K562 (cell line): ENCODE measurements around the gene GMEB2. TPM values are rescaled to one million over a fixed set of nuclear protein-coding genes. Genes with fewer than 3 reads are reported as not detected.
A peak's percentile ranks its signal among the peaks of the same experiment; 100 is the strongest.

ENCODE experiments used
- CAMTA2 ChIP-seq: fragments of 250-450 bp; sonication (Bioruptor Pico); conservative IDR thresholded peaks from 2 replicates; pipeline ENCODE4 v1.5.1; 2022
- ELF4 ChIP-seq: fragments of 450-650 bp; formaldehyde crosslinking; IDR thresholded peaks from 2 replicates; pipeline ENCODE4 v1.4.0; 2022; ENCODE audit warnings: missing genetic modification characterization
- ETV5 ChIP-seq: sonication (generic); formaldehyde crosslinking; IDR thresholded peaks from 2 replicates; pipeline ENCODE4 v1.4.0; 2020; ENCODE audit warnings: low read depth, mild to moderate bottlenecking, missing genetic modification reagents
- KDM5B ChIP-seq: fragments of 200-600 bp; sonication (generic); IDR thresholded peaks from 2 replicates; pipeline ENCODE4 v1.6.1; 2012; ENCODE audit warnings: low read depth, mild to moderate bottlenecking, moderate library complexity, low read length, control low read depth, inconsistent platforms; ENCODE audit not compliant: insufficient replicate concordance
- LEF1 ChIP-seq: fragments of 450-650 bp; IDR thresholded peaks from 2 replicates; pipeline ENCODE4 v1.6.1; 2016; ENCODE audit warnings: mild to moderate bottlenecking
- MYC ChIP-seq, 2 experiments: fragments of 250-450 bp in 1 of 2; sonication (Bioruptor Pico) in 1 of 2; IDR thresholded peaks; 2 replicates each; pipeline versions ENCODE4 v1.5.1 to v1.6.1; 2012 to 2021; ENCODE audit warnings: low read depth in 2 of 2, borderline replicate concordance in 1 of 2, improper control_type of control experiment in 1 of 2, low read length in 1 of 2, mild to moderate bottlenecking in 1 of 2, moderate library complexity in 1 of 2
- NCOA1 ChIP-seq: fragments of 450-650 bp; IDR thresholded peaks from 2 replicates; pipeline ENCODE4 v1.6.1; 2016; ENCODE audit warnings: low read depth
- POLR3A ChIP-seq: IDR thresholded peaks from 2 replicates; pipeline ENCODE4 v1.6.1; 2011; ENCODE audit warnings: borderline replicate concordance, mild to moderate bottlenecking, moderate library complexity; ENCODE audit not compliant: insufficient read length, insufficient read depth; ENCODE audit errors: extremely low read depth
- PPARD ChIP-seq: fragments of 250-450 bp; sonication (Bioruptor Pico); IDR thresholded peaks from 2 replicates; pipeline ENCODE4 v1.8.0; 2022; ENCODE audit warnings: inconsistent platforms, mild to moderate bottlenecking, moderate library complexity
- RUNX1 ChIP-seq: sonication (generic); IDR thresholded peaks from 2 replicates; pipeline ENCODE4 v1.6.1; 2016; ENCODE audit warnings: antibody characterized with exemption, low read depth
- SAFB2 ChIP-seq: fragments of 200-400 bp; formaldehyde crosslinking; IDR thresholded peaks from 2 replicates; pipeline ENCODE4 v1.6.1; 2018; ENCODE audit warnings: borderline replicate concordance, low read length, low read depth, moderate library complexity; ENCODE audit not compliant: severe bottlenecking
- SMARCE1 ChIP-seq: fragments of 450-650 bp; IDR thresholded peaks from 2 replicates; pipeline ENCODE4 v1.7.1; 2016; ENCODE audit warnings: mild to moderate bottlenecking
- TOE1 ChIP-seq, 2 experiments: fragments of 450-650 bp in 1 of 2; sonication (generic) in 1 of 2; formaldehyde crosslinking in 1 of 2; IDR thresholded peaks; 2 replicates each; pipeline versions ENCODE4 v1.7.1 to v1.8.0; 2016 to 2022; ENCODE audit warnings: borderline replicate concordance in 2 of 2, mild to moderate bottlenecking in 2 of 2, antibody characterized with exemption in 1 of 2, inconsistent platforms in 1 of 2, low read depth in 1 of 2, missing genetic modification reagents in 1 of 2, moderate library complexity in 1 of 2
- U2AF2 ChIP-seq: fragments of 200-400 bp; formaldehyde crosslinking; optimal IDR thresholded peaks from 2 replicates; pipeline ENCODE3; 2017; ENCODE audit warnings: low read depth, mild to moderate bottlenecking, low read length
- YBX1 ChIP-seq: fragments of 450-650 bp; IDR thresholded peaks from 2 replicates; pipeline ENCODE4 v1.7.1; 2016; ENCODE audit warnings: mild to moderate bottlenecking
- ZBTB7A ChIP-seq: IDR thresholded peaks from 2 replicates; pipeline ENCODE4 v1.6.1; 2011; ENCODE audit warnings: low read depth, mild to moderate bottlenecking, low read length, moderate library complexity, borderline replicate concordance; ENCODE audit not compliant: control insufficient read depth
- ZNF140 ChIP-seq: fragments of 250-450 bp; sonication (Bioruptor Pico); IDR thresholded peaks from 2 replicates; pipeline ENCODE4 v1.8.0; 2021; ENCODE audit warnings: moderate library complexity, mild to moderate bottlenecking, inconsistent platforms
- ZNF184 ChIP-seq: sonication (generic); formaldehyde crosslinking; IDR thresholded peaks from 2 replicates; pipeline ENCODE4 v1.5.0; 2020; ENCODE audit warnings: missing genetic modification reagents
- ZNF589 ChIP-seq: fragments of 200-800 bp; sonication (Bioruptor generic); IDR thresholded peaks from 2 replicates; pipeline ENCODE4 v1.6.1; 2016; ENCODE audit warnings: low read depth, missing genetic modification characterization, missing compliant biosample characterization
- ZNF75A ChIP-seq: fragments of 450-650 bp; formaldehyde crosslinking; IDR thresholded peaks from 2 replicates; pipeline ENCODE4 v1.4.0; 2020; ENCODE audit warnings: mild to moderate bottlenecking
- polyA plus RNA-seq, 8 experiments: library from polyadenylated mRNA; depleted of rRNA in 4 of 8; stranded (reverse) in 5 of 8; unstranded in 3 of 8; fragments of >200 nt; fragmentation: Nextera tagmentation in 2 of 8; fragmentation: Illumina TruSeq in 1 of 8; extraction: Ambion mirVana in 2 of 8; extraction: Trizol in 1 of 8; gene quantifications; 2 replicates each; pipeline versions ENCODE4 v1.2.1 to v1.2.3, GENCODE V29; 2011 to 2014; ENCODE audit warnings: inconsistent platforms in 1 of 8, missing spikeins in 1 of 8
- total RNA-seq, 7 experiments: library from RNA; depleted of rRNA in 6 of 7; stranded (reverse); fragments of >200 nt in 6 of 7; fragmentation: Illumina TruSeq in 2 of 7; extraction: Trizol in 2 of 7; gene quantifications; 2 replicates each; pipeline versions ENCODE4 v1.2.1 to v1.2.3, GENCODE V29; 2011 to 2021; ENCODE audit warnings: low replicate concordance in 1 of 7
- TF ChIP-seq, protein P1 (sequence below): fragments of 450-650 bp; formaldehyde crosslinking; IDR thresholded peaks from 2 replicates; pipeline ENCODE4 v1.4.0; 2020; ENCODE audit warnings: mild to moderate bottlenecking, moderate library complexity
- TF ChIP-seq, protein P2 (sequence below): fragments of 250-450 bp; sonication (Bioruptor Pico); IDR thresholded peaks from 2 replicates; pipeline ENCODE4 v1.5.0; 2020; ENCODE audit warnings: mild to moderate bottlenecking, borderline replicate concordance
- TF ChIP-seq, protein P3 (sequence below): fragments of 250-450 bp; sonication (Bioruptor Pico); IDR thresholded peaks from 2 replicates; pipeline ENCODE4 v1.5.0; 2020; ENCODE audit warnings: mild to moderate bottlenecking

GMEB2 gene
- total and polyA plus RNA-seq, 9 of the 15 experiments (the other 6 are each of a cell fraction or from before 2014, with no cell fraction given) = 0.03 to 13.9 (median 6.3) TPM

DNA sequence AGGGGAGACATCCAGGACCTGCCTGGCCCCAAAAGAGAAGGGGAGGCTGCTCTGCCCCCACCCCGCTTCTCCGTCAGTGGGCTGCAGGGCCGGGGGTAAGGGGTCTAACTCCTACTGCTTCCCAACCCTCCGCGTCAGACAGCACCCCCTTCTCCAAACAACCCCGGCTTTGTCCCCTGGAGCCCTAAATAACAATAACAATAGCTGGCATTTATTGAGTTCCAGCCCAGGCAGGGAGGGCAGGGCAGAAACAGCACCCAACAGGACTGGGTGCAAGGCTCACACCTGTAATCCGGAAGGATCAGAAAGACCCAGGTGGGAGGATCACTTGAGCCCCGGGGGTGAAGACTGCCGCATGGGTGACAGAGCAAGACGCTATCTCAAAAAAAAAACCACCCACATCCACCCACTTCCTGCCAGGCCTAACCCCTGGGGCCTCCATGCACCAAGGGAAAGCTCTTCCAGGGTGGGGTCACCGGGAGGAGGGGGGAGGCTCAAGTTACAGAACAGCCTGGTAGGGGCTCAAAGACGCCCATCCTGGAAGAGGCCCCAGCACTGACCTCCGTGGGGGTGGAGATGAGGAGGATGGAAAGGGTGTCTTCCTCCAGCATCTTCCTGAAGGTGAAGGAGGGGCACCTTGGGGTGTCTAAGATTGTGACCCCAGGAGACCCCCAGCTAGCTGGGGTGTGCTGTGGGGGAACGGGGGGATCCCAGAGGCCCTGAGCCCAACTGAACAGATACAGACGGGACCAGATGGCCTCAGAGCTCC is 74.2 kb downstream of the GMEB2 start (continued):
- TF ChIP-seq SAFB2 (no peak), U2AF2 (no peak), ZBTB7A (peak; percentile 63; the same call in 1 of the 2 replicates), PPARD (CRISPR knock-in tag) (no peak), POLR3A (no peak), TOE1 (IDR thresholded peaks at IDR 0.05; ENCODE audit: borderline replicate concordance) (no peak), TOE1 (CRISPR knock-in tag; IDR thresholded peaks at IDR 0.05; ENCODE audit: borderline replicate concordance, low read depth) (no peak), ETV5 (CRISPR knock-in tag) (peak; percentile 60; the same call in 1 of the 2 replicates), KDM5B (no peak), YBX1 (no peak), NCOA1 (peak; percentile 29; the same call in 1 of the 2 replicates), RUNX1 (no peak), ZNF75A (CRISPR knock-in tag) (no peak), ZNF184 (CRISPR knock-in tag) (no peak), MYC (IDR thresholded peaks at IDR 0.05; ENCODE audit: low read depth, low read length) (peak; percentile 49; the same call in 1 of the 2 replicates), MYC (CRISPR knock-in tag; IDR thresholded peaks at IDR 0.05; ENCODE audit: borderline replicate concordance, low read depth) (no peak), CAMTA2 (CRISPR knock-in tag) (no peak), ELF4 (0 out of 2 replicates have a peak, but pooled peaks have one; percentile 19), LEF1 (peak; percentile 67; the same call in 1 of the 2 replicates), ZNF589 (no peak), ZNF140 (CRISPR knock-in tag) (no peak), SMARCE1 (no peak; the same call in 1 of the 2 replicates)
- TF ChIP-seq, protein P1, sequence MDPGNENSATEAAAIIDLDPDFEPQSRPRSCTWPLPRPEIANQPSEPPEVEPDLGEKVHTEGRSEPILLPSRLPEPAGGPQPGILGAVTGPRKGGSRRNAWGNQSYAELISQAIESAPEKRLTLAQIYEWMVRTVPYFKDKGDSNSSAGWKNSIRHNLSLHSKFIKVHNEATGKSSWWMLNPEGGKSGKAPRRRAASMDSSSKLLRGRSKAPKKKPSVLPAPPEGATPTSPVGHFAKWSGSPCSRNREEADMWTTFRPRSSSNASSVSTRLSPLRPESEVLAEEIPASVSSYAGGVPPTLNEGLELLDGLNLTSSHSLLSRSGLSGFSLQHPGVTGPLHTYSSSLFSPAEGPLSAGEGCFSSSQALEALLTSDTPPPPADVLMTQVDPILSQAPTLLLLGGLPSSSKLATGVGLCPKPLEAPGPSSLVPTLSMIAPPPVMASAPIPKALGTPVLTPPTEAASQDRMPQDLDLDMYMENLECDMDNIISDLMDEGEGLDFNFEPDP (CRISPR knock-in tag) = no peak
- TF ChIP-seq, protein P2, sequence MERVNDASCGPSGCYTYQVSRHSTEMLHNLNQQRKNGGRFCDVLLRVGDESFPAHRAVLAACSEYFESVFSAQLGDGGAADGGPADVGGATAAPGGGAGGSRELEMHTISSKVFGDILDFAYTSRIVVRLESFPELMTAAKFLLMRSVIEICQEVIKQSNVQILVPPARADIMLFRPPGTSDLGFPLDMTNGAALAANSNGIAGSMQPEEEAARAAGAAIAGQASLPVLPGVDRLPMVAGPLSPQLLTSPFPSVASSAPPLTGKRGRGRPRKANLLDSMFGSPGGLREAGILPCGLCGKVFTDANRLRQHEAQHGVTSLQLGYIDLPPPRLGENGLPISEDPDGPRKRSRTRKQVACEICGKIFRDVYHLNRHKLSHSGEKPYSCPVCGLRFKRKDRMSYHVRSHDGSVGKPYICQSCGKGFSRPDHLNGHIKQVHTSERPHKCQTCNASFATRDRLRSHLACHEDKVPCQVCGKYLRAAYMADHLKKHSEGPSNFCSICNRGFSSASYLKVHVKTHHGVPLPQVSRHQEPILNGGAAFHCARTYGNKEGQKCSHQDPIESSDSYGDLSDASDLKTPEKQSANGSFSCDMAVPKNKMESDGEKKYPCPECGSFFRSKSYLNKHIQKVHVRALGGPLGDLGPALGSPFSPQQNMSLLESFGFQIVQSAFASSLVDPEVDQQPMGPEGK (CRISPR knock-in tag) = no peak
- TF ChIP-seq, protein P3, sequence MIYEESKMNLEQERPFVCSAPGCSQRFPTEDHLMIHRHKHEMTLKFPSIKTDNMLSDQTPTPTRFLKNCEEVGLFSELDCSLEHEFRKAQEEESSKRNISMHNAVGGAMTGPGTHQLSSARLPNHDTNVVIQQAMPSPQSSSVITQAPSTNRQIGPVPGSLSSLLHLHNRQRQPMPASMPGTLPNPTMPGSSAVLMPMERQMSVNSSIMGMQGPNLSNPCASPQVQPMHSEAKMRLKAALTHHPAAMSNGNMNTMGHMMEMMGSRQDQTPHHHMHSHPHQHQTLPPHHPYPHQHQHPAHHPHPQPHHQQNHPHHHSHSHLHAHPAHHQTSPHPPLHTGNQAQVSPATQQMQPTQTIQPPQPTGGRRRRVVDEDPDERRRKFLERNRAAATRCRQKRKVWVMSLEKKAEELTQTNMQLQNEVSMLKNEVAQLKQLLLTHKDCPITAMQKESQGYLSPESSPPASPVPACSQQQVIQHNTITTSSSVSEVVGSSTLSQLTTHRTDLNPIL (CRISPR knock-in tag) = no peak
